Activated naive CD4-positive, alpha-beta T cell treated with anti-CD3 and anti-CD28 coated beads, Interleukin-2, amount 10 ng/mL, durations not matched to agents 7 days and 5 days (primary cell): Measurements from ENCODE around the gene SCAF11.
A peak's percentile ranks its signal among the peaks of the same experiment; 100 is the strongest.

ENCODE experiments used
- CTCF ChIA-PET: fragments of 350-600 bp; sonication (Branson Sonifier 250); formaldehyde crosslinking; loops from one replicate; lab custom pipeline; 2021; ENCODE audit warnings: antibody characterized with exemption; lab: Charles Lee
- DNase-seq: peaks from one replicate; pipeline ENCODE4 v3.0.0-alpha.2; 2020
- H3K27ac Mint-ChIP-seq: one replicate; pipeline ENCODE4 v1.8.0; 2021; ENCODE audit warnings: mild to moderate bottlenecking, moderate library complexity, mixed read lengths
- H3K27me3 Mint-ChIP-seq: one replicate; pipeline ENCODE4 v1.8.0; 2021; ENCODE audit warnings: mild to moderate bottlenecking, mixed read lengths
- H3K36me3 Mint-ChIP-seq: one replicate; pipeline ENCODE4 v1.8.0; 2021; ENCODE audit warnings: mixed read lengths
- H3K4me1 Mint-ChIP-seq: one replicate; pipeline ENCODE4 v1.8.0; 2021; ENCODE audit warnings: mixed read lengths
- H3K4me3 Mint-ChIP-seq: one replicate; pipeline ENCODE4 v1.8.0; 2021; ENCODE audit warnings: mild to moderate bottlenecking, moderate library complexity, mixed read lengths
- H3K9me3 Mint-ChIP-seq: one replicate; pipeline ENCODE4 v1.8.0; 2021; ENCODE audit warnings: mixed read lengths

The SCAF11 gene

DNA sequence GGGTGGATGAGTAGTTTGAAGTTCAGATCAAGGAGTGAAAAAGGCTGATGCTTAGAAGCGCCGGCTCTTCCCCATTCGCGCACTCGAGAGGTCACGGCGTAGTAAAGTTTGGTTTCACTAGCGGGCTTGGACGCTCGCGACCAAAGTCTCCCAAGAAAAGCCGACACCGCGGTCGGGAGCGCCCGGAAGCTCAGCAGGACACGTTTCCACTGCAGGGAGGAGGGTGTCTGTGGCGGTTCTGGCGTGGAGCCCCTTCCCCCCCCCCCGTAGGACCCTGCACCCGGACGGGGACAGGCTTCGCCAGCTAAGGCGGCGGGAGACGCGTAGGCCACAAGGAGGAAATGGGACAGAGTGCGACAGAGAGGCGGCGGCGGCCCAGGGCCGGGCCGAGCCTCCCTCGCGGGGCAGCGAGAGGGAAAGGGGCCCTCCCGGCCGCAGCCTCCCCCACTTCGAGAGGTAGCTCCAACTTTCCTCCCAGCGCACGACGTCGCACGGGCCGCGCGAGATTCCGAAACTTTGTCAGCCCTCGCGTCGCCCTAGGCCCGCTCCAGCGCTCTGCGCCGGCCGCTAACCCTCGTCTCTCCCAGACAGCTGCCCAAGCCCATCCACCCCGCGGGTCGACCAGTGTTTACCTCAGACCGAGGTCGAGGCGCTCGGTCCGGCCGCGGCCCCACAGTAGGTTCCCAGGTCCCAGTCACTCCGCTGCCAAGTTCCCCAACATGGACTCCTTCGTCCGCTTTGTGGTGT lies 480 bp downstream of the SCAF11 start:
- DNase-seq: peak; percentile 72
- H3K27ac Mint-ChIP-seq: peak overlapping the region; percentile 95
- peaks cover 34% of the 10 kb centered on the region for H3K36me3 Mint-ChIP-seq
- H3K9me3 Mint-ChIP-seq: peaks cover 2% of the 10 kb centered on the region
- peaks cover 50% of the 10 kb centered on the region for H3K4me1 Mint-ChIP-seq
- H3K27me3 Mint-ChIP-seq: peaks cover 14% of the 10 kb centered on the region
- CTCF ChIA-PET: interaction anchor here (1.3 kb wide), 1 partner anchor 446 kb away, joined by 5 read pairs; no protein-coding TSS in a partner anchor
- peak overlapping the region; percentile 81 for H3K4me3 Mint-ChIP-seq

DNA sequence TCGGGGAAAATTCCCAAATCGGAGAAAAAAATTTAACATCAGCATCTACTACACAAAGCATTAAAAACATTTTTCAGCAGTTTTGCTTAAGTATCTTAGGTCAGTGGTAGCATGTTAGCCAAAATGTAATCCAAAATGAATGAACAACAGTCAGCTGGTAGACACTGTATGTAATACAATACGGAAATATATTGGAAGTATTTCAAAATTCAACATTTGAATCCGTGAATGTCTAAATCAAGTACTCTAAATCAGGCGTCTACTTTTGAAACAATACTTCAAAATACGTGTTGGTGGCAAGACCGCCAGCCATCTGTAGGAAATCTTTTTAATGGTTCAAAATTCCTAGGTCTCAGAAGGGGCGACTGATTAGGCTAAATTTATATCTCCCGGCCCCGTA lies 1.1 kb downstream of the SCAF11 start:
- Mint-ChIP-seq H3K27ac (peak overlapping the region; percentile 95), H3K27me3 (peaks cover 9% of the 10 kb centered on the region), H3K4me3 (peak overlapping the region; percentile 81), H3K36me3 (peaks cover 40% of the 10 kb centered on the region), H3K4me1 (peaks cover 56% of the 10 kb centered on the region), H3K9me3 (peaks cover 2% of the 10 kb centered on the region)
- no peak for DNase-seq
- CTCF ChIA-PET: interaction anchor here (1.3 kb wide), 1 partner anchor 446 kb away, joined by 5 read pairs; no protein-coding TSS in a partner anchor

DNA sequence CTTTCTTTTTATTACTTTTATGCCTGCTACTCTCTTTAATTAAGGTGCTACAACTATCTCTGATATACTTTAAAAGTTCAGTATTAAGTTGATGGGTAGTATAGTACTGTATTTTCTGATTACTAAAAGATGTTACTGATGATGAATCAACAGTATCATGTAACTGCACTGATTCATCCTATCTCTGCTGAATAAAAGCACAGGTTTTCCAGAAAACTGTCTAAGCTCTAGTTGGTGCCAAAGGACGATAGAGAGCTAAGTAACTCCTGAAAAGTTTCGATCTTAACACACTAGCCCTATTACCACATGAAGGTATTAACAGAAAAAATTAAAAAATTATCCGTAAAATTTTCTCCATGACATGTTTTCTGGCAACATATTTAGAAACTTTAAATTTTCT lies 2.1 kb downstream of the SCAF11 start:
- peaks cover 42% of the 10 kb centered on the region for H3K36me3 Mint-ChIP-seq
- H3K27ac Mint-ChIP-seq: no peak overlapping the region
- H3K4me1 Mint-ChIP-seq: peaks cover 65% of the 10 kb centered on the region
- peak overlapping the region; percentile 81 for H3K4me3 Mint-ChIP-seq
- CTCF ChIA-PET: no interaction called here
- peaks cover 2% of the 10 kb centered on the region for H3K9me3 Mint-ChIP-seq
- H3K27me3 Mint-ChIP-seq: peaks cover 5% of the 10 kb centered on the region
- DNase-seq: no peak

DNA sequence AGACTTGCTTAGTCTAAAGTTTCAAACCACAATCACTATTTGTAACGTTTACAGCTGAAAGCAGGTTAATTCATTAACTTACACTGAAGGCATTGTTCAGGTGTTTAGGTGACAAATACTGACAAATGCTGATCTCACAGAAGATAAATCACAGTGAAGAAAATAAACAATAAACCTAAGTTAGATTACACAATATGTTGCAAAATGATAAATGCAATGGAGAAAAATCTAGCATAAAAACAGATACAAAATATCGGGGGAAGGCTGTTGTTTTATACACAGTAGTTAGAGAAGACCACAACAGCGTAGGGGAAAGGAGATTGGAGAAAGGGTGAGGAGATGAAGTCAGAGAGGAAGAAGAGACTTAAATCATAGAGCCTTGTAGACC lies 3.0 kb downstream of the SCAF11 start:
- no peak for DNase-seq
- Mint-ChIP-seq H3K27ac (no peak overlapping the region), H3K9me3 (peaks cover 2% of the 10 kb centered on the region), H3K4me3 (peak overlapping the region; percentile 81), H3K36me3 (peaks cover 45% of the 10 kb centered on the region), H3K4me1 (peaks cover 70% of the 10 kb centered on the region), H3K27me3 (peaks cover 5% of the 10 kb centered on the region)
- CTCF ChIA-PET: no interaction called here

DNA sequence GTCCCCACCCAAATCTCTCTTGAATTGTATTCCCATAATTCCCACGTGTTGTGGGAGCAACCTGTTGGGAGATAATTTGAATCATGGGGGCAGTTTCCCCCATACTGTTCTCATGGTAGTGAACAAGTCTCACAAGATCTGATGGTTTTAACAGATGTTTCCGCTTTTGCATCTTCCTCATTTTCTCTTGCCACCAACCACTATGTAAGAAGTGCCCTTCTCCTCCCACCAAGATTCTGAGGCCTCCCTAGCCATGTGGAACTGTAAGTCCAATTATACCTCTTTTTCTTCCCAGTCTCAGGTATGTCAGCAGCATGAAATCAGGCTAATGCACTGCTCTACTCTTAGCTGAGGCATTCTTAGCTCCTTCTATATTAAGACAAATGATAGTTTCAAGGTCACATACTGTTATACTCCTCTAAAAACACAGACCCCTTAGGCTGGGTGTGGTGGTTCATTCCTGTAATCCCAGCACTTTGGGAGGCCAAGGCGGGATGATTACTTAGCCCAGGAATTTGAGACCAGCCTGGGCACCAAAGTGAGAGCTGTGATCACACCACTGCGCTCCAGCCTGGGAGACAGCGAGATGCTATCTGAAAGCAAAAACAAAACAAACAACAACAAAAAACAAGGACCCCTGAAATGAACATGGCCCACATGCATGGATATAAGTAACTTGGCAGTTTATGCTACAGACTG lies 3.6 kb downstream of the SCAF11 start:
- peaks cover 5% of the 10 kb centered on the region for H3K27me3 Mint-ChIP-seq
- H3K4me1 Mint-ChIP-seq: peaks cover 69% of the 10 kb centered on the region
- CTCF ChIA-PET: interaction anchor here (1.6 kb wide), 1 partner anchor 10 kb away, joined by 5 read pairs; no protein-coding TSS in a partner anchor
- peaks cover 46% of the 10 kb centered on the region for H3K36me3 Mint-ChIP-seq
- H3K9me3 Mint-ChIP-seq: peaks cover 2% of the 10 kb centered on the region
- no peak overlapping the region for H3K4me3 Mint-ChIP-seq
- no peak for DNase-seq
- no peak overlapping the region for H3K27ac Mint-ChIP-seq

DNA sequence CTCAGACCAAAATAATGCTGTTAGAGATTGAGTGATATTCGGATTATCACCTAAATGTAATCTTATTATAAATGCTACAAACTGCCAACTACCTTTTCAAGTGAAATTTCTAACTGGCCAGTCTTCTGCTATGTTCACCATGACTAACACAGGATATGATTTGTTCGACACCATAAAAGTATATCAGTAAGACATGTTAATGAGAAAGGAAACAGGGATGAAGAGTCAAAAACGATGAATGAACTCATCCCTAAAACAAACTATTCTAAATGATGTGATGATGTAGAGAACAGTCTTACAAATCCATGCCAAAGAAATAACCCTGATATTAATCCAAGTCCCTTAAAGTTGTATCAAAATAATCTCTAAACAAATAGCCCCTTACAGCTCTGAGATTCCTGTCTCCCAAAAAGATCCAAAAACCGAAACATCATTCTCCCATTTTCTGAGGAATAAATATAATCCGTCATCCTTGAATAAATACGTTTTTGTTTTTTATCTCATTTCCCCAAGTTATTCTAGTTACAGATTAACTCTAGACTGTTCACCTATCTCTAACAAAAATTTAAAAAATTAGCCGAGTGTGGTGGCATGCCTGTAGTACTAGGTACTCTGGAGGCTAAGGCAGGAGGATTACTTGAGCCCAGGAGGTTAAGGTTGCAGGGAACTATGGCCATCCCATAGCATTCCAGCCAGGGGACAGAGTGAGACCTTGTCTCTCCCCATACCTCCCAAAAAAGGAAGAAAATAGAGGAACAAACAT lies 9.1 kb downstream of the SCAF11 start:
- no peak overlapping the region for H3K27ac Mint-ChIP-seq
- no peak overlapping the region for H3K4me3 Mint-ChIP-seq

DNA sequence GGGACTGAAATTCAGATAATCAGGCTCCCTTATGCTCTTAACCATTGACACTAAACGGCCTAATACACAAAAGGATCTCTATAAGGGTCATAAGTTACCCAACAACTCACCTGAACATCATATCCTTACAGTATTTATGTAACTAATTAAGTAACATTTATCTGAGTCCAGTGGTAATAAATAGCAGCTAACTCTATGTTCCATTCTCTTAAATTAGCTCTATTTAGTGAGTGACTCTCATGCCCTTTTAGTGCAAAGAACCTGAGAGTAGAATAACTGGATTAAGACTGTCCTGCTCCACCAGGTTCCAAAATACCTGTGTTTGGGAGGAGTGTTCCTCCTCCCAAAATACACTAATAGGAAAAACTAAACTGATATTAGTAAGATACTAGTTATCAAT lies 9.8 kb downstream of the SCAF11 start:
- peaks cover 65% of the 10 kb centered on the region for H3K4me1 Mint-ChIP-seq
- peaks cover 35% of the 10 kb centered on the region for H3K36me3 Mint-ChIP-seq
- no peaks in the 10 kb centered on the region for H3K27me3 Mint-ChIP-seq
- H3K27ac Mint-ChIP-seq: no peak overlapping the region
- no peak overlapping the region for H3K4me3 Mint-ChIP-seq
- H3K9me3 Mint-ChIP-seq: peaks cover 2% of the 10 kb centered on the region
- CTCF ChIA-PET: interaction anchor here (0.9 to 1.4 kb wide), 2 partner anchors 11 to 436 kb away, joined by 3 to 5 read pairs; no protein-coding TSS in a partner anchor
- DNase-seq: no peak

More for the DNA sequence above, 9.1 kb downstream of the SCAF11 start:
- H3K4me1 Mint-ChIP-seq: peaks cover 71% of the 10 kb centered on the region
- H3K36me3 Mint-ChIP-seq: peaks cover 37% of the 10 kb centered on the region
- DNase-seq: no peak
- CTCF ChIA-PET: interaction anchor here (1.4 kb wide), 1 partner anchor 10 kb away, joined by 5 read pairs; no protein-coding TSS in a partner anchor
- peaks cover 2% of the 10 kb centered on the region for H3K9me3 Mint-ChIP-seq
- H3K27me3 Mint-ChIP-seq: no peaks in the 10 kb centered on the region

DNA sequence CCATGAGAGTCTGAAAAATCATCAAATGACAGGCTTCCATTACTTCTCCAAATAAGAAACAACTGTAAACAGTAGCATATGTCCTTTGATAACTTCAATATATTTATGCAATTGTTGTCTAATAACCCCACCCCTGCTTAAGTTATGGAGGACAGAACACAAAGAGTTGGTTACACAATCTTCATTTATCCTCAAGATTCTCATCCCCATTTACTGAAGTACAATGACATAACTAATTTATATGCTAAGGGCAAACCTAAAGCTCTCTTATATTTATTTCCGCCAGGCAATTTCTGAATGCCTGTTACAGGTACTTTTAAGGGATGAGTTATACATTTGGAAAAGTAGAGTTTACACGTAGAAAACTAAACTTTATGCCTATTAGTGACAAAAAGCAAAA lies 12.3 kb downstream of the SCAF11 start:
- CTCF ChIA-PET: no interaction called here

DNA sequence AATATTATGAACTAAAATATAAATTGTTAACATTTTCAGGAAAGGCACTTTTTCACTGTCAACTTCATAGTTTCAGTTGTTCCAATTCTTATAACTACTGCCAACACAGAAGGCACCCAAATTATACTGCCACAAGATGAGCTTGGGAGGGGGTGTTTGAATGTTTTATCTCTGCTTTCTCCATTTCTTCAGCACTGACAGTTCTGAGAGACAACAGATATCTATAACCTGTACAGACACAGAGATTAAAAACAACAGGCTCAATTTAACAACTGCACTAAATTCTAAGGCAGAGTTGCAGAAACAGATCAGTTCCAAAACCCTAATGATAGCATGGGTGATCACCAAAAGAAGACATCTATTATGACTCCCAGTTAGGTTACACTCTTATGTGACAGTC lies 12.8 kb downstream of the SCAF11 start:
- H3K27me3 Mint-ChIP-seq: no peaks in the 10 kb centered on the region
- peaks cover 8% of the 10 kb centered on the region for H3K9me3 Mint-ChIP-seq
- CTCF ChIA-PET: no interaction called here
- peaks cover 51% of the 10 kb centered on the region for H3K4me1 Mint-ChIP-seq
- DNase-seq: no peak
- no peak overlapping the region for H3K4me3 Mint-ChIP-seq
- no peak overlapping the region for H3K27ac Mint-ChIP-seq
- peaks cover 42% of the 10 kb centered on the region for H3K36me3 Mint-ChIP-seq

More for the DNA sequence above, 12.3 kb downstream of the SCAF11 start:
- DNase-seq: no peak
- H3K27ac Mint-ChIP-seq: no peak overlapping the region
- H3K4me3 Mint-ChIP-seq: no peak overlapping the region
- H3K36me3 Mint-ChIP-seq: peaks cover 42% of the 10 kb centered on the region
- H3K9me3 Mint-ChIP-seq: peaks cover 5% of the 10 kb centered on the region
- no peaks in the 10 kb centered on the region for H3K27me3 Mint-ChIP-seq
- peaks cover 53% of the 10 kb centered on the region for H3K4me1 Mint-ChIP-seq

DNA sequence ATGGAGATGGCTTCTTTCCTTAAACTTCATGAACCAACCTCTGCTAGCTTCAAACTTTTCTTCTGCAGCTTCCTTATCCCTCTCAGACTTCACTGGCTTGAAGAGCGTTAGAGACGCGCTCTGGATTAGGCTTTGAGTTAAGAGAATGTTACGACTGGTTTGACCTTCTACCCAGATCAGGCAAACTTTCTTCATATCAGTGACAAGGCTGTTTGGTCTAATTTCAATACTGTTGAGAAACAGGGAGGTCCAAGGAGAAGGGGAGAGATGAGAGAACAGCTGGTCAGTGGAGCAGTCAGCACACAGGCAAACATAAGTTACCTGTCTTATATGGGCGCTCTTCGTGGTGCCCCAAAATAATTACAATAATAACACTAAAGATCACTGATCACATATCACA lies 14.9 kb downstream of the SCAF11 start:
- Mint-ChIP-seq H3K27me3 (no peaks in the 10 kb centered on the region), H3K4me1 (peaks cover 53% of the 10 kb centered on the region), H3K27ac (no peak overlapping the region), H3K36me3 (peaks cover 56% of the 10 kb centered on the region), H3K9me3 (peaks cover 8% of the 10 kb centered on the region), H3K4me3 (no peak overlapping the region)
- CTCF ChIA-PET: no interaction called here
- no peak for DNase-seq

DNA sequence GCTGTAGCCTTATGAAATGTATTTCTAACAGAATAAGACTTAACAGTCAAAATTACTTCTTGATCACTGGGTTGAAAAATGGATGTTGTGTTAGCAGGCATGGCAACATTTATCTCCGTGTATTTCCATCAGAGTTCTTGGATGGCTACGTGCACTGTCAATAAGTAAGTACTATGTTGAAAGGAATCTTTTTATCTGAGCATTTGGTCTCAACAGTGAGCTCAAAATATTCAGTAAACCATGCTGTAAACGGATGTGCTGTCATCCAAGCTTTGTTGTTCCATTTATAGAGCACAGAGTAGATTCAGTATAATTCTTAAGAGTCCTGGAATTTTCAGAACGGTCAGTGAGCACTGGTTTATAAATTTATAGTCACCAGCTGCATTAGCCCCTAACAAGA lies 15.5 kb downstream of the SCAF11 start:
- Mint-ChIP-seq H3K9me3 (peaks cover 11% of the 10 kb centered on the region), H3K27ac (no peak overlapping the region), H3K27me3 (no peaks in the 10 kb centered on the region), H3K4me1 (peaks cover 54% of the 10 kb centered on the region), H3K36me3 (peaks cover 60% of the 10 kb centered on the region), H3K4me3 (no peak overlapping the region)
- DNase-seq: no peak
- CTCF ChIA-PET: no interaction called here

DNA sequence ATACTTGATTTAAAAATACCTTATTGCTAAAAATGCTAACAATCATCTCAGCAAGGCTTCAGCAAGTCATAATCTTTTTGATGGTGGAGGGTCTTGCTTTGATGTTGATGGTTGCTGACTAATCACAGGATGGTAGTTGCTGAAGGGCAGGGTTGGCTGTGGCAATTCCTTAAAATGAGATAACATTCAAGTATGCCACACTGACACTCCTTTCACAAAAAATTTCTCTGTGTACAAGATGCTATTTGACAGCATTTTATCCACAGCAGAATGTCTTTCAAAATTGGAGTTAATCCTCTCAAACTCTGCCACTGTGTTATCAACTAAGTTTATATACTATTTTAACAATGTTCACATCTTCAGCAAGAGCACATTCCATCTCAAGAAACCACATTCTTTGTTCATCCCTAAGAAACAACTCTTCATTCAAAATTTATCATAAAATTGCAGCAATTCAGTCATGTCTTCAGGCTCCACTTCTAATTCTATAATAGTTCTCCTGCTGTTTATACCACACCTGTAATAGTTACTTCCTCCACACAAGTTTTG lies 16.1 kb downstream of the SCAF11 start:
- no peak overlapping the region for H3K27ac Mint-ChIP-seq
- no peak for DNase-seq
- H3K9me3 Mint-ChIP-seq: peaks cover 11% of the 10 kb centered on the region
- H3K36me3 Mint-ChIP-seq: peaks cover 59% of the 10 kb centered on the region
- peaks cover 54% of the 10 kb centered on the region for H3K4me1 Mint-ChIP-seq
- H3K27me3 Mint-ChIP-seq: no peaks in the 10 kb centered on the region
- H3K4me3 Mint-ChIP-seq: no peak overlapping the region
- CTCF ChIA-PET: no interaction called here

DNA sequence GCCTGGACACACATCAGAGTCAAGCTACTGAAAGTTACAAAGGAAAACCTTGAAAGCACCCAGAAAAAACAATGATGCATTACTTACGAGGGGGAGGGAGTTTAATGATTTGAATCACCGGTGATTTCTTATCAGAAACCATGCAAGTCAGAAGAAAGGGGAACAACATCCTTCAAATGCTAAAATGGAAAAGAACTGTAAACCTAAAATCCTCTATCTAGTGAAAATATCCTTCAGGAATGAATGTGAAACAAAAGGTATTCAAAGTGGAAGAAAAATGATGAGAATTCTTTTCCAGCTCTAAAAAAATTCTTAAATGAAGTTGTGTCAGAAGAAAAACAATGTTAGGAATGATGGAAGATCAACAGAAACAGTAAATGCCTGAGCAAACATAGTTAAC lies 16.8 kb downstream of the SCAF11 start:
- Mint-ChIP-seq H3K27me3 (no peaks in the 10 kb centered on the region), H3K4me3 (no peak overlapping the region), H3K36me3 (peaks cover 57% of the 10 kb centered on the region), H3K9me3 (peaks cover 11% of the 10 kb centered on the region), H3K4me1 (peaks cover 52% of the 10 kb centered on the region), H3K27ac (no peak overlapping the region)
- no peak for DNase-seq
- CTCF ChIA-PET: no interaction called here

DNA sequence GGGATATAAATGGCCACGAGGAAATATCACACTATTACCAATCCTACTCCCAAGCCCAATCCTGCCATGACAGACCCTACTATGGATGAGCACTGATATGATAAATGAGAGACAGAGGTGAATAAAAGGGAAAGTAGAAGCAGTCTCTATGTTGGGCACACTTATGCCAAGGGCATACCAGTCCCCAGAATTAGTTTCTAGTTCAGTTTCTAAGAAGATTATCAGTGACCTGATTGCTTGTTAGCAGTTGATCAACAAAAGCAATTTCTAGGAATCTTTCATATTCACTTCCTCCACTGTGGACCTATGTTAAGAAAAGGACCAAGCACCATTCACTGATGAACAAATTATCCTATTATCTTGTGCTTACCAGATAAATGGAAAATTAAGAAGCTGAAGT lies 20.0 kb downstream of the SCAF11 start:
- no peak overlapping the region for H3K4me3 Mint-ChIP-seq
- H3K27ac Mint-ChIP-seq: no peak overlapping the region
- CTCF ChIA-PET: no interaction called here
- H3K4me1 Mint-ChIP-seq: peaks cover 32% of the 10 kb centered on the region
- no peaks in the 10 kb centered on the region for H3K27me3 Mint-ChIP-seq
- peaks cover 11% of the 10 kb centered on the region for H3K9me3 Mint-ChIP-seq
- DNase-seq: no peak
- H3K36me3 Mint-ChIP-seq: peaks cover 47% of the 10 kb centered on the region
